Chondrocyte (in vitro differentiated cells): ENCODE results near the gene KEL. TPM values are rescaled to one million over a fixed set of nuclear protein-coding genes. Genes with fewer than 3 reads are reported as not detected.

Source experiments
- DNase-seq: peaks from one replicate; pipeline ENCODE4 v3.0.0; 2021; ENCODE audit warnings: mixed read lengths, low spot score
- H3K27ac Mint-ChIP-seq: one replicate; pipeline ENCODE4 v1.8.0; 2021; ENCODE audit warnings: mild to moderate bottlenecking, moderate library complexity, mixed read lengths; ENCODE audit not compliant: unreplicated experiment
- H3K27me3 Mint-ChIP-seq: 2 replicates; pipeline ENCODE4 v1.8.0; 2021; ENCODE audit warnings: low read depth, mixed read lengths
- H3K36me3 Mint-ChIP-seq: 2 replicates; pipeline ENCODE4 v1.8.0; 2021; ENCODE audit warnings: low read depth, mixed read lengths
- H3K4me1 Mint-ChIP-seq: 2 replicates; pipeline ENCODE4 v1.8.0; 2021; ENCODE audit warnings: low read depth, mild to moderate bottlenecking, mixed read lengths
- H3K4me3 Mint-ChIP-seq: one replicate; pipeline ENCODE4 v1.8.0; 2021; ENCODE audit warnings: mild to moderate bottlenecking, moderate library complexity, mixed read lengths; ENCODE audit not compliant: unreplicated experiment
- H3K9me3 Mint-ChIP-seq: 2 replicates; pipeline ENCODE4 v1.8.0; 2021; ENCODE audit warnings: low read depth, mixed read lengths
- total RNA-seq: library from RNA; stranded (reverse); gene quantifications from 3 replicates; pipeline ENCODE4 v1.2.1, GENCODE V29; 2021
- TF ChIP-seq, protein P1 (sequence below): fragments of 200-600 bp; sonication (generic); IDR thresholded peaks from 2 replicates; pipeline ENCODE4 v1.5.0; 2021; ENCODE audit warnings: antibody characterized with exemption, mild to moderate bottlenecking, moderate library complexity

Gene KEL
- total RNA-seq, 1 donor from 2014 or later: 0.40 TPM

DNA sequence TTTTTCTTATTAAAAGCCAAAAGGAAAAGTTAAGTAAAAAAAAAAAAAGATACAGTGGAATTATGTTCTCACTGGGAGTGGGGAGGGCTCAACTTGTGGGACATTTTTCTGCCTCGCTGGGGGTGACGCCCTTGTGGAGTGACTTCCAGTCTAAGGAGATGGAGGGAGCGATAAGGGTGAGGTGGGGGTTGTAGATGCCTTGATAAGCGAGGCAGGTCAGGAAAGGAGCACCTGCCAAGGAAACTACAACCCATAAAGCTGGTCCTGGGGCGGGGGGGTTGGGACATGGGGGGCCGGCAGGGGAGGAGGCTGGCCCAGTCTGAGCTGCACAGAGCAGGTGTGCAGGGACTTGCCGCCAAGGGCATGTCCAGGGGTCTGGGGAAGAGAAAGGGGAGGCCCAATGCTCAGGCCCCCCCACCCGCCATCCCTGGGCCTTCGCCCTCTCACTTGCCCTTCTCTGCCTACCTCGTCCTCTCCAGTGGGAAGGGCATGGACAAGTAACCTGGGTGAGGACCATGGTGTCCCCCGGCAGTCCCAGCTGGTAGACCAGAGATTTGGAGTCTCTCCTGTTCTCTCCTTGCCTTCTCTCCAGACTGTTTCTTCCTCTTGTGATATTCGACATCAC, 26.1 kb downstream of the KEL start:
- Mint-ChIP-seq H3K27ac (no peak overlapping the region), H3K36me3 (no peaks in the 10 kb centered on the region), H3K9me3 (no peaks in the 10 kb centered on the region), H3K27me3 (peaks cover 5% of the 10 kb centered on the region), H3K4me3 (no peak overlapping the region), H3K4me1 (no peaks in the 10 kb centered on the region)
- TF ChIP-seq, protein P1, sequence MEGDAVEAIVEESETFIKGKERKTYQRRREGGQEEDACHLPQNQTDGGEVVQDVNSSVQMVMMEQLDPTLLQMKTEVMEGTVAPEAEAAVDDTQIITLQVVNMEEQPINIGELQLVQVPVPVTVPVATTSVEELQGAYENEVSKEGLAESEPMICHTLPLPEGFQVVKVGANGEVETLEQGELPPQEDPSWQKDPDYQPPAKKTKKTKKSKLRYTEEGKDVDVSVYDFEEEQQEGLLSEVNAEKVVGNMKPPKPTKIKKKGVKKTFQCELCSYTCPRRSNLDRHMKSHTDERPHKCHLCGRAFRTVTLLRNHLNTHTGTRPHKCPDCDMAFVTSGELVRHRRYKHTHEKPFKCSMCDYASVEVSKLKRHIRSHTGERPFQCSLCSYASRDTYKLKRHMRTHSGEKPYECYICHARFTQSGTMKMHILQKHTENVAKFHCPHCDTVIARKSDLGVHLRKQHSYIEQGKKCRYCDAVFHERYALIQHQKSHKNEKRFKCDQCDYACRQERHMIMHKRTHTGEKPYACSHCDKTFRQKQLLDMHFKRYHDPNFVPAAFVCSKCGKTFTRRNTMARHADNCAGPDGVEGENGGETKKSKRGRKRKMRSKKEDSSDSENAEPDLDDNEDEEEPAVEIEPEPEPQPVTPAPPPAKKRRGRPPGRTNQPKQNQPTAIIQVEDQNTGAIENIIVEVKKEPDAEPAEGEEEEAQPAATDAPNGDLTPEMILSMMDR: no peak
- DNase-seq: no peak

DNA sequence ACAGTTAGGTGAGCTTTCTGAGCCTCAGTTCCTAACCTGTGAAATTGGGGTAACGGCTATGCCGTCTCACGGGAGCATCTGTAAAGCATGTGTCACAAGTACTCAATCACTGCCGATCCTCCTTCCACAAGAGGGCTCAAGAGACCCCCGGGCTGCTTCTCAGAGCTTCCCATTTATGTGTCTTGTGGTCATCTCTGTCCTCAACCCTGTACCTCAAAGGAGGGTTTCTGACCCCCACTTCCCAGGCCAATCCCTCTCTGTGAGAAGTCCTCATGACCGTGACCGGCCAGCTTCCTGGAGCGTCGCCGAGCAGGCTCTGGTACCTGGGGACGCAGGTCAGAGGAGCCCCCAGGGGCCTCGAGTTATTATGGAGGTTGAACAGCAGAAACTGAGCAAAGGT, 28.1 kb downstream of the KEL start:
- H3K4me1 Mint-ChIP-seq: no peaks in the 10 kb centered on the region
- TF ChIP-seq, protein P1: no peak
- no peak for DNase-seq
- H3K27ac Mint-ChIP-seq: no peak overlapping the region
- H3K27me3 Mint-ChIP-seq: peaks cover 5% of the 10 kb centered on the region
- peaks cover 7% of the 10 kb centered on the region for H3K9me3 Mint-ChIP-seq
- no peak overlapping the region for H3K4me3 Mint-ChIP-seq
- H3K36me3 Mint-ChIP-seq: no peaks in the 10 kb centered on the region

DNA sequence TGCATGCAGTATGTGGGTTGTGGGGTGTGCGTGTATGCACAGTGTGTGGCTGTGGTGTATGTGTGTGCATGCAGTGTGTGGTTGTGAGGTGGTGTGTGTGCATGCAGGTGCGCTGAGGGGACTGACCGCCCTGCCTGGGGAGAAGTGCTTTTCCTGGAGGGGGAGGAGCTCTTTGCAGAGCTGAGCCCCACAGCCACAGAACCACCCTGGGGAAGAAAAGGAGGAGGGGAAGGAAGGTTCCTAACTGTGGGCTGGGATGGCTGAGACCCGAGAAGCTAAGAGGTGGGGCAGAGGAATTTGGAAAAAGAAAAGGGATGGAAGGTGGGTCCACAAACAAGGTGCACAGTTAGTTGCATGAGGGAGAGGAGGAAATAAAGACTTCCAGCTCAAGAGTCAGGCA, 28.5 kb downstream of the KEL start, which contains the start of gene TRPV5:
Gene TRPV5, minus strand, starts transcription at position 123 of the 400 bp plus-strand sequence. CDS start 287 bp downstream, outside the sequence.
- TF ChIP-seq, protein P1: no peak
- H3K4me3 Mint-ChIP-seq: no peak within 1 kb of the TSS
- DNase-seq: no peak
- no peaks in the 10 kb centered on the region for H3K36me3 Mint-ChIP-seq
- H3K27ac Mint-ChIP-seq: no peak within 1 kb of the TSS
- peaks cover 2% of the 10 kb centered on the region for H3K27me3 Mint-ChIP-seq
- peaks cover 7% of the 10 kb centered on the region for H3K9me3 Mint-ChIP-seq
- no peaks in the 10 kb centered on the region for H3K4me1 Mint-ChIP-seq

DNA sequence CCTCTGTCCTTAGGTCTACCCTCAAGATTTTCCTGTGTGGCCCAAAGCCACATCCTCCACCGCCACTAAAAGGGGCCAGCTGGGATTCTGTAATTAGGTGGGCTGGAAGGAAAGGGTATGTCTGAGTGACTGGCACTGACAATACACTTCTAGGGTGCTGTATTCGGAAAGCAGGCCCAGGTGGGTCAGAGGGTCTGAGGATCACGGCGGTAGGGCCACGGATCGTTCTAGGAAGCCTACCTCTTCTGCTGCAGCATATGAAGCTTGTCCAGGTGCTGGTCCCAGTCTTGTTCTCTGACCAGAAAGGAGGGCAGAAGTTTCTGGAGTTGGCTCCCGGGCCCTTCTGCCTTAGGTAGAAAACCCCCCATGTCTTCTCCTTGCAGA, 29.1 kb downstream of the KEL start:
- Mint-ChIP-seq H3K4me1 (no peaks in the 10 kb centered on the region), H3K27ac (no peak overlapping the region), H3K36me3 (no peaks in the 10 kb centered on the region), H3K4me3 (no peak overlapping the region), H3K9me3 (peaks cover 7% of the 10 kb centered on the region), H3K27me3 (peaks cover 2% of the 10 kb centered on the region)
- TF ChIP-seq, protein P1: no peak
- no peak for DNase-seq

DNA sequence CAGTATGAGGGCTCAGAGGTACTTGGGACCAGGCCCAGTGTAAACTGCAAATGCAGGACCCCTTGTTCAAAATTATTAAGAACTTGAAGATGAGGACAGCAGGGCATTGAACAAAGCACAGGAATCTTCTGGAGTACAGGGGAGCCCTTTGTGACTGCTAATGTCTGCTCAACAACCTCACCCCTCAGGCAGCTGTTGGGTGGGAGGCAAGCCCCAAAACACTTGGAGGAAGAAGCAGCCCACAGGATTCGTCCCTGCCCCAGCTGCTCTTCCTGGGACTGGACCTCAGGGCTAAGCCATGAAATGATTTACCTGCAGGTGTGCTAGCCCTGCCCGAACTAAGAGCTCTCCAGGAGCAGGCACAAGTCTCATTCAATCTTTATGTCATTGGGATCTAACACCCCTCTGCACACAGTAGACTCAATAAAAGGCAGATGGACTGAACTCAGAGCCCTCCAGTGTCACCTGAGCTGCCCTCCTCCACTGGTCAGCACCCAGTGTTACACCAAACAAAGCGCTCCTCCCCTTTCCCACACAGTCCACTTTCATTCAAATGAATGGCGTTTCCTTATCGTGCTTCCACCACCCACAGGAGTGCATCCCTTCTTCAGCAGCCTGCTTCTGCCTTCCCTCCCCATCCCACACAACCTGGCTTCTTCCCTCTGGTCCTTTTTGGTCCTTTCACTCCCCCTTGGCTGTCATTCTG, 29.6 kb downstream of the KEL start:
- Mint-ChIP-seq H3K36me3 (no peaks in the 10 kb centered on the region), H3K4me1 (no peaks in the 10 kb centered on the region), H3K27me3 (peaks cover 2% of the 10 kb centered on the region), H3K9me3 (peaks cover 7% of the 10 kb centered on the region), H3K4me3 (no peak overlapping the region), H3K27ac (no peak overlapping the region)
- DNase-seq: no peak
- TF ChIP-seq, protein P1: no peak
